ENCODE results near the gene MMP17. TPM values are rescaled to one million over a fixed set of nuclear protein-coding genes. Genes with fewer than 3 reads are reported as not detected.

Gene MMP17
- total RNA-seq, 1 experiment from 2014 or later = 12.6 TPM

- CTCF ChIA-PET = no interaction called here
- Histone ChIP-seq H3K9me3 (ENCODE audit: low read depth, low read length, poor library complexity, severe bottlenecking) (no peaks in the 10 kb centered on the region), H3K36me3 (ENCODE audit: insufficient read depth, low read length, poor library complexity, severe bottlenecking) (peaks cover 11% of the 10 kb centered on the region), H3K4me3 (ENCODE audit: low read depth, low read length, poor library complexity, severe bottlenecking) (no peak overlapping the region), H3K27me3 (replicated peaks; ENCODE audit: insufficient read depth, low read depth, low read length, poor library complexity) (no peaks in the 10 kb centered on the region), H3K27ac (ENCODE audit: low read depth, low read length, poor library complexity, severe bottlenecking) (no peak overlapping the region), H3K4me1 (ENCODE audit: insufficient read depth, low read length, poor library complexity, severe bottlenecking) (no peaks in the 10 kb centered on the region)
- no peak for TF ChIP-seq CTCF (conservative IDR thresholded peaks at IDR 0.05; ENCODE audit: low read depth, low read length)
- no peak for TF ChIP-seq EZH2 (IDR thresholded peaks at IDR 0.05; ENCODE audit: borderline replicate concordance, low read depth, low read length, poor library complexity, severe bottlenecking)
- no TSS peak for BruUV-seq (replicated peaks)
- no peak for DNase-seq (ENCODE audit: low spot score)
- intact Hi-C loops (cut with micrococcal nuclease; ENCODE audit: unreplicated experiment) = no loop called here
- POLR2A ChIA-PET (ENCODE audit: low non-redundant PET) = no interaction called here
These were observed 34.8 kb upstream of the MMP17 start for GRCh38 chr12:131793243-131794022.

- POLR2A ChIA-PET (ENCODE audit: low non-redundant PET) = no interaction called here
- Histone ChIP-seq H3K9me3 (ENCODE audit: low read depth, low read length, poor library complexity, severe bottlenecking) (no peaks in the 10 kb centered on the region), H3K4me1 (ENCODE audit: insufficient read depth, low read length, poor library complexity, severe bottlenecking) (no peaks in the 10 kb centered on the region), H3K27ac (ENCODE audit: low read depth, low read length, poor library complexity, severe bottlenecking) (no peak overlapping the region), H3K36me3 (ENCODE audit: insufficient read depth, low read length, poor library complexity, severe bottlenecking) (peaks cover 11% of the 10 kb centered on the region), H3K27me3 (replicated peaks; ENCODE audit: insufficient read depth, low read depth, low read length, poor library complexity) (no peaks in the 10 kb centered on the region), H3K4me3 (ENCODE audit: low read depth, low read length, poor library complexity, severe bottlenecking) (no peak overlapping the region)
- no TSS peak for BruUV-seq (replicated peaks)
- no peak for TF ChIP-seq EZH2 (IDR thresholded peaks at IDR 0.05; ENCODE audit: borderline replicate concordance, low read depth, low read length, poor library complexity, severe bottlenecking)
- CTCF ChIA-PET = no interaction called here
- intact Hi-C loops (cut with micrococcal nuclease; ENCODE audit: unreplicated experiment) = no loop called here
- no peak for DNase-seq (ENCODE audit: low spot score)
These were observed 34.1 kb upstream of the MMP17 start for GRCh38 chr12:131794061-131794460.

GRCh38 chr12:131794573-131794972, 33.6 kb upstream of the MMP17 start:
- Histone ChIP-seq H3K27ac (ENCODE audit: low read depth, low read length, poor library complexity, severe bottlenecking) (no peak overlapping the region), H3K36me3 (ENCODE audit: insufficient read depth, low read length, poor library complexity, severe bottlenecking) (peaks cover 11% of the 10 kb centered on the region), H3K27me3 (replicated peaks; ENCODE audit: insufficient read depth, low read depth, low read length, poor library complexity) (no peaks in the 10 kb centered on the region), H3K4me3 (ENCODE audit: low read depth, low read length, poor library complexity, severe bottlenecking) (no peak overlapping the region), H3K4me1 (ENCODE audit: insufficient read depth, low read length, poor library complexity, severe bottlenecking) (no peaks in the 10 kb centered on the region), H3K9me3 (ENCODE audit: low read depth, low read length, poor library complexity, severe bottlenecking) (no peaks in the 10 kb centered on the region)
- no peak for DNase-seq (ENCODE audit: low spot score)
- TF ChIP-seq EZH2 (IDR thresholded peaks at IDR 0.05; ENCODE audit: borderline replicate concordance, low read depth, low read length, poor library complexity, severe bottlenecking) = no peak
- no peak for TF ChIP-seq CTCF (conservative IDR thresholded peaks at IDR 0.05; ENCODE audit: low read depth, low read length)
- CTCF ChIA-PET = no interaction called here
- no TSS peak for BruUV-seq (replicated peaks)
- POLR2A ChIA-PET (ENCODE audit: low non-redundant PET) = no interaction called here
- intact Hi-C loops (cut with micrococcal nuclease; ENCODE audit: unreplicated experiment) = no loop called here

- Histone ChIP-seq H3K27ac (ENCODE audit: low read depth, low read length, poor library complexity, severe bottlenecking) (no peak overlapping the region), H3K36me3 (ENCODE audit: insufficient read depth, low read length, poor library complexity, severe bottlenecking) (peaks cover 11% of the 10 kb centered on the region), H3K27me3 (replicated peaks; ENCODE audit: insufficient read depth, low read depth, low read length, poor library complexity) (no peaks in the 10 kb centered on the region), H3K4me1 (ENCODE audit: insufficient read depth, low read length, poor library complexity, severe bottlenecking) (no peaks in the 10 kb centered on the region), H3K9me3 (ENCODE audit: low read depth, low read length, poor library complexity, severe bottlenecking) (no peaks in the 10 kb centered on the region), H3K4me3 (ENCODE audit: low read depth, low read length, poor library complexity, severe bottlenecking) (no peak overlapping the region)
- intact Hi-C loops (cut with micrococcal nuclease; ENCODE audit: unreplicated experiment) = no loop called here
- BruUV-seq (replicated peaks) = no TSS peak
- TF ChIP-seq EZH2 (IDR thresholded peaks at IDR 0.05; ENCODE audit: borderline replicate concordance, low read depth, low read length, poor library complexity, severe bottlenecking) (no peak), CTCF (conservative IDR thresholded peaks at IDR 0.05; ENCODE audit: low read depth, low read length) (no peak)
- ChIA-PET POLR2A (ENCODE audit: low non-redundant PET) (no interaction called here), CTCF (no interaction called here)
- DNase-seq (ENCODE audit: low spot score) = no peak
These were observed 33.1 kb upstream of the MMP17 start for GRCh38 chr12:131795064-131795463.
